Measurements from ENCODE around the gene ZBTB24.
"Not testable (repeated sequence)": the region's sequence is repeated elsewhere in the genome, so short reads cannot be mapped to it uniquely, and the experiment has no call there.

The ZBTB24 gene

DNA sequence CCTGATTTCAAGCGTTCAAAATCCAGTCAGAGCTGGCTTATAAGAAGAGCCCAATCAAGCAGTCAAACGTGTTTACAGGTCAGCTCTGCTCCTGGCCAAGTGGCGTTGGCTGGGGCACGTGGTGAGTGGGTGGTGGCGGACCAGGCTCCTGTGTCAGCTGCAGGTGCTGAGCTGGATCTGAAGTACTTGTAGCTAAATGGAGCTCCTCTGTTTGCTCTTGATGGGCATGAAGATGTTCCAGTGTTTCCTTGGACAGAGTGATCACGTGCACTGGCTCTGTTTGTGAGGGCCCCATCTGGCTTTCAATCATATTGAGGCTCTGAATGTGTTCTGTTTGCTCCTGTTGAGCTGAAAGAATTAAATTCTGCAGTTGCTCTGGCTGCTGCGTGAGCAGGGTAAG is 17.2 kb downstream of the ZBTB24 start:
- no peaks in the 10 kb centered on the region for H3K4me1 ChIP-seq (ENCODE audit: control insufficient read depth, insufficient read depth, low read length)
- H3K9ac ChIP-seq (ENCODE audit: low read depth, low read length) = no peak overlapping the region
- H3K36me3 ChIP-seq (ENCODE audit: control insufficient read depth, insufficient read depth, low read length) = peaks cover 25% of the 10 kb centered on the region
- no peaks in the 10 kb centered on the region for H3K9me3 ChIP-seq (ENCODE audit: control insufficient read depth, insufficient read depth, low read length)
- no peak overlapping the region for H3K4me3 ChIP-seq (ENCODE audit: low read depth, low read length)
- H3K27me3 ChIP-seq (ENCODE audit: control insufficient read depth, insufficient read depth, low read length) = no peaks in the 10 kb centered on the region

DNA sequence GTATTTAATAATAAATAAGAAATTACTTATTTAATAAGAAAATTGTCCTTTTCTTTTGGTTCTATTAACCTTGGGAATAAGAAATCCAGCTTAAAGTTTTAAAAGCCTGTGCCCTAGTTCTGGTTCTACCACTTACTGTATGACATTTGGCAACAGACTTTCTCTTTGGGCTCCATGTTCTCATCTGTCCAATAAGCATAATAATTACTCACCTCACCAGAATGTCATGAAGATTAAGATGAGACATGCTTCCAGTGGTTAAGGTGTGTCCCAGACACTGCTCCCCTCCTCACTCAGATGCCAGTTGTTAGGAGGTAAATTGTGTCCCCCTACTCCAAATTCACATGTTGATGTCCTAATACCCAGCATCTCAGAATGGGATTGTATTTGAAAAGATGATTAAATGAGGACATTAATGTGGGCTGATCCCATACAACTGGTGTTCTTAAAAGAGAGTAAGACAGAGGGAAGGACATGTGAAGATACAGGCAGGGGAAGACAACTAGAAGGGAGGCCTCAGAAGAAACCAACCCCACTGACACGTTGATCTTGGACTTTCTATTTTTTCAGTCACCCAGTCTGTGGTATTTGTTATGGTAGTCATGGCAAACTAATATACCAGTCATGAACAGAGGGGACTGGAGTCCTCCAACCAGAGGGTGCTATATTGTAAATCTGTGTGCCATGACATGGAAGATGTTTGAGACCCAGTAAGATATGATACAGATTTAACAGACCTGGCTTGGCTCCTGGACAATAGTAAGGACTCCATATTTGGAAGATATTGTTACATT is 21.1 kb downstream of the ZBTB24 start:
- Histone ChIP-seq H3K27me3 (ENCODE audit: control insufficient read depth, insufficient read depth, low read length) (no peaks in the 10 kb centered on the region), H3K9me3 (ENCODE audit: control insufficient read depth, insufficient read depth, low read length) (no peaks in the 10 kb centered on the region), H3K4me1 (ENCODE audit: control insufficient read depth, insufficient read depth, low read length) (peaks cover 16% of the 10 kb centered on the region), H3K4me3 (ENCODE audit: low read depth, low read length) (no peak overlapping the region), H3K9ac (ENCODE audit: low read depth, low read length) (no peak overlapping the region), H3K36me3 (ENCODE audit: control insufficient read depth, insufficient read depth, low read length) (peaks cover 20% of the 10 kb centered on the region)

DNA sequence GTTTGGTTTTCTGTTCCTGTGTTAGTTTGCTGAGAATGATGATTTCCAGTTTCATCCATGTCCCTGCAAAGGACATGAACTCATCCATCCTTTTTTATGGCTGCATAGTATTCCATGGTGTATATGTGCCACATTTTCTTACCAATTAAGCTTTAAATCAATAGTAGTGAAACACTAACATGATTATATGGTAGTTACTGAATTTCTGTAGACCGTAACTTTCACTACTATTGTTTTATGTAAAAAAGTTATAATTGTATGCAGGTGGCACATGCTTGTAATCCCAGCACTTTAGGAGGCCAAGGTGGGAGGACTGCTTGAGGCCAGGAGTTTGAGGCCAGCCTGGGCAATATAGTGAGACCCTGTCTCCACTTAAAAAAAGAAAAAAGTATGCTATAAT is 21.8 kb downstream of the ZBTB24 start:
- H3K9ac ChIP-seq (ENCODE audit: low read depth, low read length); H3K9me3 ChIP-seq (ENCODE audit: control insufficient read depth, insufficient read depth, low read length); H3K27me3 ChIP-seq (ENCODE audit: control insufficient read depth, insufficient read depth, low read length); H3K4me3 ChIP-seq (ENCODE audit: low read depth, low read length): not testable (repeated sequence)
- peaks cover 23% of the 10 kb centered on the region for H3K4me1 ChIP-seq (ENCODE audit: control insufficient read depth, insufficient read depth, low read length)
- H3K36me3 ChIP-seq (ENCODE audit: control insufficient read depth, insufficient read depth, low read length) = peaks cover 18% of the 10 kb centered on the region

DNA sequence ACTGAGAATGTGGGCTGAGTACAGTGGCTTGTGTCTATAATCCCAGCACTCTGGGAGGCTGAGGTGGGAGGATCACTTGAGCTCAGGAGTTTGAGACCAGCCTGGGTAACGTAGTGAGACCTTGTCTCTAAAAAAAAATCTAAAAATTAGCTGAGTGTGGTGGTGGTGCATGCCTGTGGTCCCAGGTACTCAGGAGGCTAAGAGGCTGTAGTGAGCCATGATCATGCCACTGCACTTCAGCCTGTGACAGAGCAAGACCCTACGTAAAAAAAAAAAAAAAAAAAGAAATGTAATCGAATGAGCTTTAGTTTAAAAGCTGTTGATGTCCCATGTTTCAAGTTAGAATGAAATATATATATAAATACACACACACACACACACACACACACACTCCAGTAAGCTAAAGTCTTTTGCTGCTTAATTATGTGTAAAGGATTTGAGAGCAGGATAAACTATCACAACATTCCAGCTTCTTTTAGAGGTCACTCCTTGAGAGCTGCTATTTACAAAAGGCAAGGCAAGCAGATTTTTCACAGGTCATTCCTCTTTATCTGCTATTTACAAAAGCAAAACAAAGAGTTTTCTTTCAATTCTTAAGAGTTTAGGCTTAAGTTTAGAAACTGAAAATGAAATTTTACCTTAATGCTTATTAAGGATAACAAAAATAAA is 22.7 kb downstream of the ZBTB24 start:
- no peak overlapping the region for H3K9ac ChIP-seq (ENCODE audit: low read depth, low read length)
- no peaks in the 10 kb centered on the region for H3K27me3 ChIP-seq (ENCODE audit: control insufficient read depth, insufficient read depth, low read length)
- peaks cover 23% of the 10 kb centered on the region for H3K4me1 ChIP-seq (ENCODE audit: control insufficient read depth, insufficient read depth, low read length)
- H3K9me3 ChIP-seq (ENCODE audit: control insufficient read depth, insufficient read depth, low read length) = no peaks in the 10 kb centered on the region
- peaks cover 10% of the 10 kb centered on the region for H3K36me3 ChIP-seq (ENCODE audit: control insufficient read depth, insufficient read depth, low read length)
- no peak overlapping the region for H3K4me3 ChIP-seq (ENCODE audit: low read depth, low read length)

DNA sequence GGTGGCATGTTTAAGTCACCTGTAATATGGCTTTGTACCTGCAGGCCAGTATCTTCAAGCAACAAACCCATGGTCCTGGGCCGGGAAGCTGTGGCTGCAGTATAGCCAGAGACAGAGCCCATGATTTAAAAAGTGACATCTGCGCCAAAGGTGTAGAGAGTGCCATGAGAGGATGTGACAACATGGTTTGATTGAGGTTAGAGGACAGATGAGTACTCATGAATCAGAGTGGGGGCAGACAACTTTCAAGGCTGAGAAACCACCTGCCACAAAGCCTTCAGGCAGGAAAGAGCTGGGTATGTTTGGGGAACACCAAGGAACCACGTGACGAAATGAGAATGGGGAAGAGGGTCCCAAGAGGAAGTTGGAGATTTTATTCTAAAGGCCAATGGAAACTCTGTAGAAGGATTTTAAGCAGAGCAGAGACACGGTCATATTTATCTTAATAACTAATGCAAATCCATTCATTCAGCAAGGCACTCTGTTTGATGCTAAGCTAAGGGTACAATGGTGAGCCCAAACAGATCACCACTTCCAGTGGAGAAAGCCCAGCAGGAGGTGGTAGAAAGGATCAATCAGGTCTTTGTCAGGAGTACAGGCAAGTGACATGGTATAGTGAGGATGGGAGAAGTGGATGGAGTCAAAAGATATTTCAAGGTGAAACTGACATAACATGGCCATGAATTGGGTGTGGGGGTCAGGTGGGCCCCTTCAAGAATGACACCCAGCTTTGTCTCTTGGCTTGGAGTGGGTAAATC is 24.1 kb downstream of the ZBTB24 start:
- no peak overlapping the region for H3K9ac ChIP-seq (ENCODE audit: low read depth, low read length)
- no peaks in the 10 kb centered on the region for H3K27me3 ChIP-seq (ENCODE audit: control insufficient read depth, insufficient read depth, low read length)
- peaks cover 23% of the 10 kb centered on the region for H3K4me1 ChIP-seq (ENCODE audit: control insufficient read depth, insufficient read depth, low read length)
- H3K4me3 ChIP-seq (ENCODE audit: low read depth, low read length) = no peak overlapping the region
- no peaks in the 10 kb centered on the region for H3K9me3 ChIP-seq (ENCODE audit: control insufficient read depth, insufficient read depth, low read length)
- H3K36me3 ChIP-seq (ENCODE audit: control insufficient read depth, insufficient read depth, low read length) = peaks cover 10% of the 10 kb centered on the region

DNA sequence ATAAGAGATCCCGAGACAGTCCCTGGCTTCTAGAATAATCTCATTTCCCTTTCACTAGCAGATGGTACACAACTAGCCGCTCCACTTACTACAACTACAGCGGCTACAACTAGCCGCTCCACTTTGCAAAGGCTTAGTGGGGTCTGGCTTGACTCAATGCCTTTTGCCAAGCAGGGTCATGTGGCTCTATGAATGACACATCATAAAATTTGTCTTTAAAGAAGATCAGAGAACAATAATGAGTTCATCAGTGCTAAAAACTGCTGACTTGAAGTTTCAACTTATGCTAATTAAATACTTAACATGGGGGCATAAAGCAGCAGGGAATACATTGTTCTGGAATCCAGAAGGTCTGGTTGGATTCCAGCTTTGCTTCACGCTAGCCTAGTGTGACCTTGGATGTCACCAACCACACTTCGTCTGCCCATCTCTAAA is 25.4 kb downstream of the ZBTB24 start:
- Histone ChIP-seq H3K9ac (ENCODE audit: low read depth, low read length) (no peak overlapping the region), H3K36me3 (ENCODE audit: control insufficient read depth, insufficient read depth, low read length) (peaks cover 18% of the 10 kb centered on the region), H3K27me3 (ENCODE audit: control insufficient read depth, insufficient read depth, low read length) (no peaks in the 10 kb centered on the region), H3K9me3 (ENCODE audit: control insufficient read depth, insufficient read depth, low read length) (no peaks in the 10 kb centered on the region), H3K4me3 (ENCODE audit: low read depth, low read length) (no peak overlapping the region), H3K4me1 (ENCODE audit: control insufficient read depth, insufficient read depth, low read length) (peaks cover 23% of the 10 kb centered on the region)

DNA sequence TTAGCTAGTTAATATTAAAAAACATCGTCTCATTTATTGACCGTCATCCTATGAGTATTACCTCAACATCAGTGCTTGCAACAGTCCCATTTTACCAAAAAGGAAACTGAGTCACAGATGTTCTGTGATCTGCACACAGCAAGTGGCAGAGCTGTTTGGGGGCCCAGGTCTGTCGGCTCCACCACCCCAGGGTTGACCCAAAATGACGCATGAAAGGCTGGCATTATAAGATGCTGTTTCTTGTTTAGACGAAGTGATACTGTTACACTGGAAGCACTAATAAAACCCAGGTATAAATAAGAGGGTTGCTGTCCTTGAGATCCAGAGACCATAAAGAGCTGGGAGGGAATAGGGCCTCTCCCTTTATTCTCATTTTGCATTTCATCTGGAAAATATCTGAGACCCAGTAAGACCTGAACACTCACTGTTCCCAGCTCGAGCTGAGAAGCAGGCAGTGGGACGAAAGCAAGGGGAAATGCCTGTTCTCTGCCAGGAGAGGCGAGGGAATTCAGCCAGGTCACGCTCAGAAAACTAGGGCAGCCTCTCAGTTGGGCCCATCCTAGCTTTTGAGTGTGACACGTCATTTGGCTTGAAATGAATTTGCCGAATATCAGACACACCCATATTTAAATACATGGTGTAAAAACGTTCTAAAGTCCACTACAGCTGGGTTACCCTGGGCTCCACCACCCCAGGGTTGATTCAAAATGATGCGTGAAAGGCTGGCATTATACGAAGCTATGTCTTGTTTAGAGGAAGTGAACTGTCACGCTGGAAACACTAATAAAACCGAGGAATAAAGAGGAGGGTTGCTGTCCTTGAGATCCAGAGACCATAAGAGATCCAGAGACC is 26.1 kb downstream of the ZBTB24 start:
- H3K9me3 ChIP-seq (ENCODE audit: control insufficient read depth, insufficient read depth, low read length) = no peaks in the 10 kb centered on the region
- peaks cover 22% of the 10 kb centered on the region for H3K36me3 ChIP-seq (ENCODE audit: control insufficient read depth, insufficient read depth, low read length)
- peak overlapping the region; percentile 94 for H3K4me3 ChIP-seq (ENCODE audit: low read depth, low read length)
- H3K9ac ChIP-seq (ENCODE audit: low read depth, low read length) = peak overlapping the region; percentile 8
- H3K27me3 ChIP-seq (ENCODE audit: control insufficient read depth, insufficient read depth, low read length) = no peaks in the 10 kb centered on the region
- H3K4me1 ChIP-seq (ENCODE audit: control insufficient read depth, insufficient read depth, low read length) = peaks cover 23% of the 10 kb centered on the region

DNA sequence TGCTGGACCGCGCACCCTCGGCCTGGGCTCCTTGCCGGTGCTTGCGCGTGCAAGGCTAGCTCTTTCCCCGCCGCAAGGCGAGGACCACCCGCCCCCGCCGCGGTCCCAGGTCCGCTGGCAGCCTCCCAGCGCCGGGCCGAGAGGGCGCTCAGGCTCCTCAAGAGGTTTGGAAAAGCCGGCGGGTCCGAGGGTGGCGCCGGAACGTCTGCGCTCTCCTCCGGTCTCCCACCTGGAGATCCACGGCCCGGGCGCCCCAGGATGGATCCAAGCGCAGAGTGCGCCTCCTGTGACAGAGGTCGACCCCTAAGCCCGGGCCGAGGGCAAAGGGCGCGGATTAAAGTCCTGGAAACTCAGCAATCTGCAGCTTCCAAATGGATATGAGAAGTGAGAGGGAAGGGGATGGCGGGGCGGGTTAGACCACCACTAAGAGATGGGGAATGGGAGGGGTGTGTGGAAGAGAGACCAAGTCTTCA is 26.9 kb downstream of the ZBTB24 start:
- Histone ChIP-seq H3K9ac (ENCODE audit: low read depth, low read length) (peak overlapping the region; percentile 54), H3K4me3 (ENCODE audit: low read depth, low read length) (peak overlapping the region; percentile 94), H3K36me3 (ENCODE audit: control insufficient read depth, insufficient read depth, low read length) (peaks cover 27% of the 10 kb centered on the region), H3K27me3 (ENCODE audit: control insufficient read depth, insufficient read depth, low read length) (no peaks in the 10 kb centered on the region), H3K4me1 (ENCODE audit: control insufficient read depth, insufficient read depth, low read length) (peaks cover 23% of the 10 kb centered on the region), H3K9me3 (ENCODE audit: control insufficient read depth, insufficient read depth, low read length) (no peaks in the 10 kb centered on the region)

DNA sequence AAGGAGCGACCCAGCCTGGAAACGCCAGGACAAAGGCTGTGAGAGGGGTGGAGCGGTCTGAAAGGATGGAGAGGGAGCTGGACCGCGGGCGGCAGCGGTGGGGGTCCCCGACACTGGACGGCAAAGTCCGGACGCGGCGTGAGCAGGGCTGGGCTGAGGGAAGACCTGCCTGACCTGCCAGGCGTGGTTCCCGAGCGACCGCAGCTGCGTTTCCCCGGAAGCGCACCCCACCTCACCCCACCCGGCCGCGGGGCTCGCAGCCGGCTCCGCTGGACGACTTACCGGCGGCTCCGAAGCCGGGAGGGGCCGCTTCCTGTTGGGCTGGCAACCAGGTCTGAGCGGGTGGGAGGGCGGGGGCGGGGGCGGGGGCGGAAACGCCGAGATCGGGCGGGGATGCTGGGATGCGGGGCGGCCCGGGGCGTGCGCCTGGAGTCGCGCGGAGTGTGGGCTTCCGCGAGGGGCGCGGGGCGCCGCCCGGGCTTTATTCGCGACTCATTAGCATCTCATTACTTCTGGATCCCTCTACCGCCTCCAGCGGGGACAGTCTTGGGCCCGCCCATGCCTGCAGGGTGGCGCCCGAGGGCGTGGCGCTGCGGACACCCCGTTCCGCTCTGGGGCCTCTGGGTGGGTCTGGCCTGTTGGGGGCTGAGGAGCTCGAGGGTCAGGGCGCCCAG is 27.4 kb downstream of the ZBTB24 start, which contains the start of gene MICAL1:
TSS of gene MICAL1 (minus strand) at position 336 of the 674 bp plus-strand sequence. CDS start 1,576 bp downstream, outside the sequence.
- Histone ChIP-seq H3K27me3 (ENCODE audit: control insufficient read depth, insufficient read depth, low read length) (no peaks in the 10 kb centered on the region), H3K4me3 (ENCODE audit: low read depth, low read length) (peak within 1 kb of the TSS; percentile 94), H3K9me3 (ENCODE audit: control insufficient read depth, insufficient read depth, low read length) (no peaks in the 10 kb centered on the region), H3K36me3 (ENCODE audit: control insufficient read depth, insufficient read depth, low read length) (peaks cover 26% of the 10 kb centered on the region), H3K4me1 (ENCODE audit: control insufficient read depth, insufficient read depth, low read length) (peaks cover 23% of the 10 kb centered on the region), H3K9ac (ENCODE audit: low read depth, low read length) (peak within 1 kb of the TSS; percentile 54)

DNA sequence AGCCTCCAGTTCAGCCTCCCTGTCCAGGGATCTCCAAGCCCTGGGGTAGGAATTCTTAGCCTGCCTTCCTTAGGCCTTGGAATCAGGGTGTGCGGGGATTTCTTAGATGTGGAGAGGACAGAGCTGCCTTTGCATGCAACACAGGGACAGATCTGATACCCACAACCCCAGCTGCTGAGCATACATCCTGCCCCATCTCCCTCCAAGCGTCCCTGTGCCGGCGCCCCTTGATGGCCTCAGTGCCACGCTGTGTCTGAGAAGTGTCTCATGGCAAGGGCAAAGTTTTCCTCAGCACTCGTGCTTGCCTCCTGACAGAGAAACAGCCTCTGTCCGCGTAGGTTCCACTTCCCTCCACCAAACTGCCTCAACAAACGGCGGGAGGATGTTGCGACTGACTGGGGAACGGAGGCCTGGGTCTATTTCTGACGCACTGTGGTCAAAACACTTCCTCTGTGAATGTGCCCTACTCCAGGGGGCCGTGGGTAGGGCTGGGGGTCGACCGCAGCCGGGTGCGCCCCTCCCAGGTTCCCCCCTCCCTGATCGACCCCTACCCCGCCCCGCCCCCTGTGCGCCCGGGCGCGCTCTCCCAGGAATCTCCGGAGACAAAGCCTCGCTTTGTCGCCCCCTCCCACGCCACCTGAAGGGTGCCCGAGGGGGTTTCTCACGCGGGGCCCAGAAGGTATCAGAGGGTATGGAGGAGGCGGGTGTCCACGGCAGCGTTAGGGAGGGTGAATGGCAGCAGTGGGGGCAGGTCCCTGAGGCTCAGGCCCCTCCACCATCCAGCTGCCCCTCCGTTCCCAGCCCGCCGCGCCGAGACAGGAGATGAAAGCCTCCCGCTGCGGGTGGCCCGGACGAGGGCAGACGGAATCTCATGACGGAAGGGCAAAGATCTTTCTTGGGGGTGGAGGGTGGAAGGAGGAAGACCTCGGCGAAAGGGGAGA is 28.3 kb downstream of the ZBTB24 start:
- Histone ChIP-seq H3K36me3 (ENCODE audit: control insufficient read depth, insufficient read depth, low read length) (peaks cover 30% of the 10 kb centered on the region), H3K4me1 (ENCODE audit: control insufficient read depth, insufficient read depth, low read length) (peaks cover 23% of the 10 kb centered on the region), H3K9me3 (ENCODE audit: control insufficient read depth, insufficient read depth, low read length) (no peaks in the 10 kb centered on the region)

More for the DNA sequence above, 28.3 kb downstream of the ZBTB24 start:
- Histone ChIP-seq H3K4me3 (ENCODE audit: low read depth, low read length) (peak overlapping the region; percentile 94), H3K27me3 (ENCODE audit: control insufficient read depth, insufficient read depth, low read length) (no peaks in the 10 kb centered on the region), H3K9ac (ENCODE audit: low read depth, low read length) (peak overlapping the region; percentile 49)

All from iPS-15b (cell line).